NCI-H1092 treated with DMSO at 0.1 percent for 48 hours (cell line): ENCODE measurements around the gene CPNE5.

Experiments used
- DNase-seq: peaks from one replicate; lab custom pipeline; 2025; lab: John Stamatoyannopoulos, UW

Gene CPNE5

GRCh38 chr6:36838896-36839748 lies at the start of gene CPNE5:
TSS of gene CPNE5 (minus strand) at chr6:36839444. CDS start at chr6:36839377, 67 bp downstream.
- DNase-seq, result no peak

DNA sequence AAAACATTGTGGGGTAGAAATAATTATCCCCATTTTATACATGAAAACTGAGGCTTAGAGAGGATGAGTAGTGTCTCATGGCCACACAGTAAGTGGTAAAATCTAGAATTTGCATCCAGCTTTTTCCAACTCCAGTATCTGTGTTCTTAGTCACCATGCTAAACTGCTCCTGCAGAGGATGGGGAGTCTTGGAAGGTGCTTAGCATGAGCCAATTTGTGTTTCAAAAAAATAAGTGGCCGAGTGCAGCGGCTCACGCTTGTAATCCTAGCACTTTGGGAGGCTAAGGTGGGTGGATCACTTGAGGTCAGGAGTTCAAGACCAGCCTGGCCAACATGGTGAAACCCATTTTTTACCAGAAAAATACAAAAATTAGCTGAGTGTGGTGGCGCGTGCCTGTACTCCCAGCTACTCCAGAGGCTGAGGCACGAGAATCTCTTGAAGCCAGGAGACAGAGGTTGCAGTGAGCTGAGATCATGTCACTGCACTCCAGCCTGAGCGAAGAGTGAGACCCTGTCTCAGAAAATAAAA lies 48.9 kb upstream of the CPNE5 start:
- no peak for DNase-seq

GRCh38 chr6:36886950-36887618 lies 47.8 kb upstream of the CPNE5 start:
- DNase-seq, result no peak

DNA sequence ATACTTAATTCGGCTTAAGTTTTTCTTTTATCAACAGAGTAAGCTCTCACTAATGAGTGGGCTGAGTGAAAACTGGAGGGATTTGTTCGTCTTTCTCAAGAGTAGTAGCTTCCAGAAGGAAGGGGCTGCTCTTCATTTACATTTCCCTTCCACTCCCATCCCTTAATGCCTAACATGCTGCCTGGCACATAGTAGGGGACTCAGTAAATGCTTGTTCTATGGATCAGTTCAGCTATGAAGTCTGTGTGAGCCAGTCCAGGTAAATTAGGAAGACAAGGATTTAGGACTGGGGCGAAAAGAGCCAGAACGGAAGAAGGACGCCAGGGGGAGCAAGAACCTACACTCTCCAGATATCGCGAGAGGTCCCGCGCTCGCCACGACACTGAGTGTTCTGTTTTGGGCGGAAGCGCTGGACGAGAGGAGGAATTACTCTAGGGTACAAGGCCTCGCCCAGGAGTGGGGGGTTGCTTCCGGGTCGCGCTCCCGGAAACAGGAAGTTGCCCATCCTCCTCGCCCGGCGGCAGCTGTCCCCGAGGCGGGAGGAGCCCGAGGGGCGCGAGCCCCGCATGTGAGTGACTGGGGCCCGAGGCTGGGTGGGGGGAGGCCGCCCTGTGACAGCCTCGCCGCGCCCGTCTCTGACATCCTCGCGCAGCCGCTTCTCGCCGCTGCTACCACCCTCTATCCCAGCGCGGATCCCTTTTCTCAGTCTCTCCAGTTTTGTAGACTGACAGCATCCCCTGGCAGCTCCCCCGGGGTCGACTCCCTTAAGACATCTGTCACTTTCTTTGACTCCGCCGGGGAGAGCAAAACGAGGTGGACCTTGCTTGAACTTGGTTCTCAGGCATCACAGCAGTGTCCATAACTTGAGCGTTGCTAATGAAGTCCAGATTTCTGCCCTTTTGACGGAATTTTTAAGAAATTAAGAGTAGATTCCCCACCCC lies 46.5 kb upstream of the CPNE5 start, which contains the start of gene C6orf89:
TSS of gene C6orf89 (plus strand) at position 492 of the 941 bp plus-strand sequence. CDS start 13,493 bp downstream, outside the sequence.
- peak; percentile 97 for DNase-seq

- DNase-seq, result no peak
Observed at GRCh38 chr6:36884610-36885009, 45.4 kb upstream of the CPNE5 start.

DNA sequence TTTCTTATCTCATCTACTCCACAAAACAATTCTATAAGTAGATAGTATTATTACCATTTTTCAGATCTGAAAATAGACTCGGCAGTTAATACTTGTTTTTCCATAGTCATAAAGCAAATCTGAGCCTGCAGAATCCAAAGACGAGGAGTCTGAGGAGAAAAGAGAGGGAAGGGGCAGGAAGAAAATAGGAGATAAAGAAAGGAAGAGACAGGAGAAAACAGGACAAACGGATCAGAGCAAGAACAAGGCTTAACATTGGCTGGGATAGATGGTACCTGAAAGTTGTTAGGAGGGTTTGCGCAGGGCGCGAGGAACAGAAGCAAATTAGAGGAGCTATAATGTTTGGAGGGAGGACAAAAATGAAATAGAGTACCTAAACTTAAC lies 36.0 kb upstream of the CPNE5 start:
- no peak for DNase-seq

DNA sequence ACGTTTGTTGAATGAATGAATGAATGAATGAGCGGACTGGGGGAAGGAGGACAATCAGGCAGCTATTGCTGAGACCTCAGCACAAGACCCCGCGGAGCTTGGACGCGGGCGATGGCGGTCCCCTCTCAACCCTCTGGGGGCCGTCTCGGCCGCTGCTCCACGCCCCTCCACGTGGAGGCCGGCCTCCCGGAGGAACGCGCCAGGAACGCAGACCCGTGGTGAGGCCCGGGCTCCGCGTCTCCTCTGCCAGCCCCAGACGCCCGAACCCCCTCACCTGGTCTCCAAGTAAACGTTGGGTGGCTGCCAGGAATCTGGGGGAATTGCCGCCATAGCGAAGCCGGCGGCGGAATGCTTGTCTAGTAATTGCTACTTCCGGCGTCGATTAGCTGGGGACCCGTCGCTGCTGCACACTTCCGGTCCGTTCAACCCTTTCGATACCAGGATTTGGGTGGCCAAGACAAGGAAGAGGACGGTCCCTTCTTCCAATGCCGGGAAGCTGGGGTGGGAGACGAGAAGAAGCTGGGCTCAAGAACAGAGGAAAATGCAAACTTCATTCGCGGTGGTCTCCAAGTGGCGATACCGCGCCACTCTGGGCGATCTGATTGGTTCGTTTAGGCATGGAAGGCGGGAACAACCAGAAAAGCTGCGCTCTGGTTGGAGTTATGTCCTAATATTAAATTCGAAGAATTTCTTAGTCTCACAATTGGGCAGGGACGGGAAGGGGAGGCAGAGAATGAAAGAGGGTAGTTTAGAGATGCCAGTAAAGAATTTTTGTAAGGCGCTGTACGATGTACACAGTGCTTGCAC lies 35.4 kb upstream of the CPNE5 start, which contains the start of gene PPIL1:
TSS of gene PPIL1 (minus strand) at position 361 of the 807 bp plus-strand sequence. CDS start at position 330, 31 bp downstream.
- peak; percentile 96 for DNase-seq

DNA sequence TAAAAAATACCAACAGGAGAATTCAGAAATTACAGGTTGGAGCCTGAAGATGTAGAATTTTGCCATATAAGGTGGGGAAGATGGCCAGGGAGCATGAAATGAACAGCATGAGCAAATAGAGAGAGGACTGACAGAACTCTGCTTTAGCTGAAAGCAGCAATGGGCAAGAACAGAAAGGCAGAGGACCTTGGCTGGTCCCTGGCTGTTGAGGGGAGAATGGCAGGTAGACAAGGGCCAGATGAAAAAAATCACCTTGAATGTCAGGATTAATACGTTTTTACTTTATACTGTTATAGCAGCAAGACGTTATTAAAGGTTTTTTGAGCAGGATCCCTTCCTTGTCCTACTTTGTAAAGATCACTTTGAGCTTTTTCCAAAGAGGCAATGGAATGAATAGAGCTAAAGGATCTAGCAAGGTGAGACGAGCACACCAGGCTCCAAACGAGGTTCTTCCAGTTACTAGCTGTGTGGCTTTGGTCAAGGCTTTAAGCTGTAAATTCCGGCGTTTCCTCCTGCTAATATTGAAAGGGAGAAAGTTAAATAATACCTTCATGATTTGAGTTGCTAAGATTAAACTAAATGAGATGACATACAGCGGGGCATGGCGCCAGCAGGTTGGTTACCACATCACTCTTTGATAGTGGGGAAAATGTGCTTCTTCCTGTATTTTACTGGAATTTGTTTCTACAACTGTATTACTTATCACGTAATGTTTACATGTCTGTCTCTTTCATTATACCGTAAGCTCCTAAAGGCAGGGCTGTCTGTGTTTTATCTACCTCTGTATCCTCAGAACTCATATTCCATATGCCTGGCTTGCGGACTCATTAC lies 34.6 kb upstream of the CPNE5 start:
- peak; percentile 42 for DNase-seq

- DNase-seq, result no peak
Observed at GRCh38 chr6:36873115-36873514, 33.9 kb upstream of the CPNE5 start.

DNA sequence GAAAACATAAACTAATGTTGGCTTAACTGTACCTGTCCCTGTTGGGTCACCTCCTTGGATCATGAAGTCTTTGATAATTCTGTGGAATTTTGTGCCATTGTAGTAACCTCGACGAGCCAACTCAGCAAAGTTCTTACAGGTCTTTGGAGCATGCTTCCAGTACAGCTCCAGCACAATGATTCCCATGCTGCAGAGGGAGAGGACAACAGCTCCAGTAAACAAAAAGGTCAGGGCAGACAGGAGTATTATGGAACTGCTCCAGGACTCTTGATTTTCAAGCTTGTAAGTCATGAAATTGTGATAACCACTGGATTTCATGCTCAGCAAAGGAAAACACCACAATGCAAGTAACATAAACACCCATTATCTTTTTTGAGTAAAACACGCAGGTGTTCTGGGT lies 32.4 kb upstream of the CPNE5 start:
- DNase-seq, result no peak

DNA sequence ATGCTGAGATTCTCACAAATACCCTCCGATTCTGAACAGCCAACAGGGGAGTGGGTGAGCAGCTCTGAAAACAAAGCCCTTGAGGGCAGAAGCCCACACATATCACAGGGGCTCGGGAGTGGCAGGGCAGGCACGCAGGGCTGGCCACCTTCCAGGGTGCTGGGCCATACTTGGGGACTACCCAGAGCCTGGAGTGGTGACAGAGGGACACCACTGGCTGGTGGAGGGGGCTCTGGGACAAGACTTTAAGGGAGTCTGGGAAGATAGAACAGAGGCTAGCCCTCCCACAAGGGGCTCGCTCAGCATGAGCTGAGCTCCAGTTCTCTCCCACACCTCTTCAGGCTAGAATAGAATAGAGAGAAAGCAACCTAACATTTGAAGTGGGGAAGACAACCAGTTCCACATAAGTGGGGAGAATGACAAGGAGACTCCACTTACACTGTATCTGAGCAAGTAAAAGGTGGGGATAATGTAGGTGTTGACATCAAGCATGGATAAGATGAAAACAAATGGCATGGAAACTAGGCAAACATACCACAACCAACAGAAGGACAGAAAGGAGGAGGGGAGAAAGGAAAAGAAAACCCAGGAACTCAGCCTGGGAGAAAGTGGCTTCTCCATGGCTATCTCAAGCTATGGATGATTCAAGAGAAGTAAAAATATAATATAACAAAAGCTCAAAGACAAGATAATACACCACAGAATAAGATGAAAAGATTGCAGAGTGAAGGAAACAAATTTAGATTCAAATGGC lies 28.4 kb upstream of the CPNE5 start:
- DNase-seq, result no peak

GRCh38 chr6:36865835-36866234 lies 26.6 kb upstream of the CPNE5 start:
- DNase-seq, result no peak

DNA sequence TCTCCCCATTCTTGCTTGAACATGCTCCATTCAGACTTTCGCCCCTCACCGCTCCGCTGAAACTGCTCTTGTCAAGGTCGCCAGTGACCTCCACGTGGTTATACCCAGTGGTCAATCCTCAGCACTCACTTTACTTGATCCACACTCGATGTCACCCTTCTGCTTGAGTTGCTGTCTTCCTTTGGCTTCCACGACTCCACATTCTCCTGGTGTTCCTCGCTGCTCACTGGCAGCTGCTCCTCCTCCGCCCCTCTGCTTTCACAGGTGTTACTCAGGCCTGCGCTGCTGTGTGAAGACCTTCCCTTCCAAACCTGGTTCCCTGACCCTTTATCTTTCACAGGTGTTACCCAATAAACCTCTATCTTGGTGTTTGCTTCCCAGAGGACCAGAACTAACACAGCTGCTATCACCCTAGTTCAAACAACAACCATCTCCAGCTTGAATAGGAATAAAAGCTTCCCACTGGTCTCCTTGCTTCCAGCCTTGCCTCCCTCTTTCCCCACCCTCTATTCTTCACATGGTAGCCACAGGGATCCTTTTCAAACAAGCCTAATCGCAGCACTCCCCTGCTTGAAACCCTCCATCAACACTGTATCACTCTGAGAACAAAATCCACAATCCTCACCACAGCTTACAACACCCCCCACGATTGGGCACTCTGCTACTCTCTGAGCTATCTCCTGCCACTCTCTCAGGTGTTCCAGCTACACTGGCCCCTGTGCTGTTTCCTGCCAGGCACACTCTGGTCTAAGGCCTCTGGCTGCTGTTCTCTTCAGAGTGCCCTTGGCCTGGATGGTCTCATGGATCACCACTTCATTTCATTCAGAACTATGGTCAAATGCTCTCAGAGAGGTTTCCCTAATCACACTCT lies 24.7 kb upstream of the CPNE5 start:
- no peak for DNase-seq

DNA sequence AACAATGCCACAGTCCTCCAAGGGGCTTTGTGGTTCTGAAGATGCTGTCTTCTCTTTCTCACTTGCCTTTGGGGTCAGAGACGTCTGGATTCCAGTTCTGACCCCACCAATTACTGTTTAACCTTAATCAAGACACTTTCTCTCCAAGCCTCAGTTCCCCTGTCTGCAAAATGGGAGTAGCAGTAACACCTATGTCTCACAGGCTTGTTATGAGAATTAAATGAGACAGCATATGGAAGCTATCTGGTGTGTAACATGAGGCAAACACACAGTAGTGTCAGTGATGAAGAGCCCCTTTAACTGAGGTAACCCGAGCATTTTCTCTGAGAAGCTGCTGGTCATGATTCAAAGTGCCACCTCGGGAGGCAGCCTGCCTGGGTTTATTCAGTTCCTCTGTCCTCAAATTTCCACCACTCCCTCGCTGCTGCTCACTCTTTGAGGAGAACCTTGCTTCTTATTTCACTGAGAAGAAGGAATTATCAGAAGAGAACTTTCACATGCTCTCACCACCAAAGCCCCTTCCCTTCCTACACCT lies 23.7 kb upstream of the CPNE5 start:
- no peak for DNase-seq

DNA sequence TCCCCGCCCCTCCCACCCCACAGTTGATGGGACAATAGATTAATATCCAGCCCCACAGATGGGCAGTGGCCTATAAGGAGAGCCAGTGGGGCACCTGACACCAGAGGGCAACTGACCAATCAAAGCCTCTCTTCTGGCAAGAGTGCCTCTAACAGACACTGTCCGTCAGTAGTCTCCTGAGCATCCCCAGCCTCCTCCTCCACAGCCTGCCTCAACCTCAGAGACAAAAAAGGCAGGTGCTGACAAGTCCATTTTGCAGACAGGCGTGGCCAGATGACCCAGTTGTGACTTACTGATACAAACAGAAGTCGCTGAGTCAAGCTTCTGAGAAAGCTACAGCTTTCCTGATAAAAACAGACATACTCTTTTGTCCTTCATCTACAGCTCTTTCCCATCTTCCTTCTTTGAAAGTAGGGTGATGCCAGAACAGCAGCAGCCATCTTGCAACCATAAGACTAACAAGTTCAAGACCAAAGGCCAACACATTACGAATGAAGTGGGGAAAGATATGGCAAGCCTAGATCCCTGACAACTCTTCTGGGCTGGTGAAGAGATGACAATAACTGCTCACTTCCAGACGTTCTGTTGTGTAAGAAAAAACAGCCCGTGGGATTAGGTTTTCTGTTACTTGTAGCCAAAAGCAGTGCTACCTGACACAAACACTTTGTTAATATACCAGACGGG lies 23.1 kb upstream of the CPNE5 start:
- no peak for DNase-seq

- DNase-seq, result no peak
Observed at GRCh38 chr6:36860126-36860525, 20.9 kb upstream of the CPNE5 start.

GRCh38 chr6:36858407-36858981 lies 19.2 kb upstream of the CPNE5 start:
- no peak for DNase-seq
